GM19193 (cell line): ENCODE results near the gene APOA1.

Experiments
- POLR2A ChIP-seq: IDR thresholded peaks from 4 replicates; pipeline ENCODE4 v1.6.1; 2011; ENCODE audit not compliant: insufficient read depth, insufficient read length; ENCODE audit errors: extremely low read depth

Gene APOA1

DNA sequence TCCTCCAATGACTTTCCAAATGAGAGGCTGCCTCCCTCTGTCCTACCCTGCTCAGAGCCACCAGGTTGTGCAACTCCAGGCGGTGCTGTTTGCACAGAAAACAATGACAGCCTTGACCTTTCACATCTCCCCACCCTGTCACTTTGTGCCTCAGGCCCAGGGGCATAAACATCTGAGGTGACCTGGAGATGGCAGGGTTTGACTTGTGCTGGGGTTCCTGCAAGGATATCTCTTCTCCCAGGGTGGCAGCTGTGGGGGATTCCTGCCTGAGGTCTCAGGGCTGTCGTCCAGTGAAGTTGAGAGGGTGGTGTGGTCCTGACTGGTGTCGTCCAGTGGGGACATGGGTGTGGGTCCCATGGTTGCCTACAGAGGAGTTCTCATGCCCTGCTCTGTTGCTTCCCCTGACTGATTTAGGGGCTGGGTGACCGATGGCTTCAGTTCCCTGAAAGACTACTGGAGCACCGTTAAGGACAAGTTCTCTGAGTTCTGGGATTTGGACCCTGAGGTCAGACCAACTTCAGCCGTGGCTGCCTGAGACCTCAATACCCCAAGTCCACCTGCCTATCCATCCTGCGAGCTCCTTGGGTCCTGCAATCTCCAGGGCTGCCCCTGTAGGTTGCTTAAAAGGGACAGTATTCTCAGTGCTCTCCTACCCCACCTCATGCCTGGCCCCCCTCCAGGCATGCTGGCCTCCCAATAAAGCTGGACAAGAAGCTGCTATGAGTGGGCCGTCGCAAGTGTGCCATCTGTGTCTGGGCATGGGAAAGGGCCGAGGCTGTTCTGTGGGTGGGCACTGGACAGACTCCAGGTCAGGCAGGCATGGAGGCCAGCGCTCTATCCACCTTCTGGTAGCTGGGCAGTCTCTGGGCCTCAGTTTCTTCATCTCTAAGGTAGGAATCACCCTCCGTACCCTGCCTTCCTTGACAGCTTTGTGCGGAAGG, 4.8 kb downstream of the APOA1 start:
- TF ChIP-seq POLR2A: no peak

DNA sequence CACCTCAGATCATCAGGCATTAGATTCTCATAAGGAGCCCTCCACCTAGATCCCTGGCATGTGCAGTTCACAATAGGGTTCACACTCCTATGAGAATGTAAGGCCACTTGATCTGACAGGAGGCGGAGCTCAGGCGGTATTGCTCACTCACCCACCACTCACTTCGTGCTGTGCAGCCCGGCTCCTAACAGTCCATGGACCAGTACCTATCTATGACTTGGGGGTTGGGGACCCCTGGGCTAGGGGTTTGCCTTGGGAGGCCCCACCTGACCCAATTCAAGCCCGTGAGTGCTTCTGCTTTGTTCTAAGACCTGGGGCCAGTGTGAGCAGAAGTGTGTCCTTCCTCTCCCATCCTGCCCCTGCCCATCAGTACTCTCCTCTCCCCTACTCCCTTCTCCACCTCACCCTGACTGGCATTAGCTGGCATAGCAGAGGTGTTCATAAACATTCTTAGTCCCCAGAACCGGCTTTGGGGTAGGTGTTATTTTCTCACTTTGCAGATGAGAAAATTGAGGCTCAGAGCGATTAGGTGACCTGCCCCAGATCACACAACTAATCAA, 5.6 kb downstream of the APOA1 start:
- no peak for TF ChIP-seq POLR2A

DNA sequence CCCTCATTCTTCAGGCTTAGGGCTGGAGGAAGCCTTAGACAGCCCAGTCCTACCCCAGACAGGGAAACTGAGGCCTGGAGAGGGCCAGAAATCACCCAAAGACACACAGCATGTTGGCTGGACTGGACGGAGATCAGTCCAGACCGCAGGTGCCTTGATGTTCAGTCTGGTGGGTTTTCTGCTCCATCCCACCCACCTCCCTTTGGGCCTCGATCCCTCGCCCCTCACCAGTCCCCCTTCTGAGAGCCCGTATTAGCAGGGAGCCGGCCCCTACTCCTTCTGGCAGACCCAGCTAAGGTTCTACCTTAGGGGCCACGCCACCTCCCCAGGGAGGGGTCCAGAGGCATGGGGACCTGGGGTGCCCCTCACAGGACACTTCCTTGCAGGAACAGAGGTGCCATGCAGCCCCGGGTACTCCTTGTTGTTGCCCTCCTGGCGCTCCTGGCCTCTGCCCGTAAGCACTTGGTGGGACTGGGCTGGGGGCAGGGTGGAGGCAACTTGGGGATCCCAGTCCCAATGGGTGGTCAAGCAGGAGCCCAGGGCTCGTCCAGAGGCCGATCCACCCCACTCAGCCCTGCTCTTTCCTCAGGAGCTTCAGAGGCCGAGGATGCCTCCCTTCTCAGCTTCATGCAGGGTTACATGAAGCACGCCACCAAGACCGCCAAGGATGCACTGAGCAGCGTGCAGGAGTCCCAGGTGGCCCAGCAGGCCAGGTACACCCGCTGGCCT, 7.1 kb downstream of the APOA1 start:
- no peak for TF ChIP-seq POLR2A

DNA sequence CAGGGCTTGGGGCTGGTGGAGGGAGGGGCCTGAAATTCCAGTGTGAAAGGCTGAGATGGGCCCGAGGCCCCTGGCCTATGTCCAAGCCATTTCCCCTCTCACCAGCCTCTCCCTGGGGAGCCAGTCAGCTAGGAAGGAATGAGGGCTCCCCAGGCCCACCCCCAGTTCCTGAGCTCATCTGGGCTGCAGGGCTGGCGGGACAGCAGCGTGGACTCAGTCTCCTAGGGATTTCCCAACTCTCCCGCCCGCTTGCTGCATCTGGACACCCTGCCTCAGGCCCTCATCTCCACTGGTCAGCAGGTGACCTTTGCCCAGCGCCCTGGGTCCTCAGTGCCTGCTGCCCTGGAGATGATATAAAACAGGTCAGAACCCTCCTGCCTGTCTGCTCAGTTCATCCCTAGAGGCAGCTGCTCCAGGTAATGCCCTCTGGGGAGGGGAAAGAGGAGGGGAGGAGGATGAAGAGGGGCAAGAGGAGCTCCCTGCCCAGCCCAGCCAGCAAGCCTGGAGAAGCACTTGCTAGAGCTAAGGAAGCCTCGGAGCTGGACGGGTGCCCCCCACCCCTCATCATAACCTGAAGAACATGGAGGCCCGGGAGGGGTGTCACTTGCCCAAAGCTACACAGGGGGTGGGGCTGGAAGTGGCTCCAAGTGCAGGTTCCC, 7.8 kb downstream of the APOA1 start, which contains the start of gene APOC3:
Gene APOC3 (plus strand): TSS at position 383 of the 659 bp plus-strand sequence. CDS start 676 bp downstream, outside the sequence.
- TF ChIP-seq POLR2A: no peak

DNA sequence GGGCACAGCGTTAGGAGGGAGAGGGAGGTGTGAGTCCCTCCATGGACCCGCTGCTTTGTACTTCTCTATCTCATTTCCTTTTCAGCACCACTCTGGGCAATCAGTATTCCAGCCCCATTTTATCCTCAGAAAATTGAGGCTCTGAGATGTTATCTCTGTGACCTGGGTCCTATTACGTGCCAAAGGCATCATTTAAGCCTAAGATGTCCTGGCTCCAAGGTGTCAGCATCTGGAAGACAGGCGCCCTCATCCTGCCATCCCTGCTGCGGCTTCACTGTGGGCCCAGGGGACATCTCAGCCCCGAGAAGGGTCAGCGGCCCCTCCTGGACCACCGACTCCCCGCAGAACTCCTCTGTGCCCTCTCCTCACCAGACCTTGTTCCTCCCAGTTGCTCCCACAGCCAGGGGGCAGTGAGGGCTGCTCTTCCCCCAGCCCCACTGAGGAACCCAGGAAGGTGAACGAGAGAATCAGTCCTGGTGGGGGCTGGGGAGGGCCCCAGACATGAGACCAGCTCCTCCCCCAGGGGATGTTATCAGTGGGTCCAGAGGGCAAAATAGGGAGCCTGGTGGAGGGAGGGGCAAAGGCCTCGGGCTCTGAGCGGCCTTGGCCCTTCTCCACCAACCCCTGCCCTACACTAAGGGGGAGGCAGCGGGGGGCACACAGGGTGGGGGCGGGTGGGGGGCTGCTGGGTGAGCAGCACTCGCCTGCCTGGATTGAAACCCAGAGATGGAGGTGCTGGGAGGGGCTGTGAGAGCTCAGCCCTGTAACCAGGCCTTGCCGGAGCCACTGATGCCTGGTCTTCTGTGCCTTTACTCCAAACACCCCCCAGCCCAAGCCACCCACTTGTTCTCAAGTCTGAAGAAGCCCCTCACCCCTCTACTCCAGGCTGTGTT, 8.5 kb downstream of the APOA1 start:
- no peak for TF ChIP-seq POLR2A

DNA sequence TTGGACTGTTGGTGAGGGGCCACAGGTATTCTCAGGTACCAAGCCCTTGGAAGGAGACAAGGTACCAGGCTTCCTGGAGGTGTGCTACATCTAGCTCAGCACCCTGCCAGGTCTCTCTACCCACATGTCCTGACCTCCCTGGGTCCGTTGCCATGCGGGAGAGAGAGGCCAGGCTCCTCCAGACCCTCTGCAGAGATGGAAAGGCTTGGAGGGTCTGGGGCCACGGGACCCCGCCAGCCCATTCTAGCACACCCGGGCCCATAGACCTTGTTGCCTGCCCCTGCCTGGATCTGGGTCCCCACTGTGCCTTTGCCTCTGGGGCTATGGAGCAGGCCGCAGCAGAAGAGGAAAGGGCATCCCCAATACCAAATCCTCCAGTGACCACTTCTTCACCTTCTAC, 10.0 kb downstream of the APOA1 start:
- TF ChIP-seq POLR2A: no peak

DNA sequence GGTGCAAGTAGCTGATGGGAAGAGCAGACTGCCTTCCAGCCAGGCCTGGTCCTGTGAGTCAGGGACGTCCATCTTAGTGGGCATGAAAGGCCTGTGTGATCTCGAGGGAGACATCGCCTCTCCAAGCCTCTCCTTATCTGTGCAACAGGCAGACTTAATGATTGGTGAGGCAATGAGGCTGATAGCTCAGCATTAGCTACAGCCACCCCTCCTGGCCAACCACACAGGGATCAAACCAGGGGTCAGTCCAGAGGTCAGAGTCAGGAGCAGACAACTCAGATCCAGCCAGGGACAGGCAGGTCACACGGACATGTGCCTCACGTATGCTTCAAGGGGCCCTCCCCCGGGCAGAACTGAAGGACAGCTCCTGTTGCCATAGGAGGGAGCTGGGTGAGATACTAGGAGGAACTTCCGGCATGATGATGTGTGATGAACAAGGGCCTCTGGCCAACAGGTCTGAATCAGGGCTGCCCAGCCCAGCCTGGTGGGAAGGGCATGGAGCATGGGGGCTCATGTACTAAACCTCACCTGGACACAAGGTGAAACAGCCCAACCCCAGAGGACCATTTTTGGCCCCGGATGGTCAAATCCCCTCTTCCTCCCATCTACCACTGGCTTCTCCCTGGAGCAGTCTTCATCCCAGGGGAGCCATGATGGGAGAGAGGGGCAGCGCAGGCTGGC, 10.5 kb downstream of the APOA1 start:
- TF ChIP-seq POLR2A: no peak

DNA sequence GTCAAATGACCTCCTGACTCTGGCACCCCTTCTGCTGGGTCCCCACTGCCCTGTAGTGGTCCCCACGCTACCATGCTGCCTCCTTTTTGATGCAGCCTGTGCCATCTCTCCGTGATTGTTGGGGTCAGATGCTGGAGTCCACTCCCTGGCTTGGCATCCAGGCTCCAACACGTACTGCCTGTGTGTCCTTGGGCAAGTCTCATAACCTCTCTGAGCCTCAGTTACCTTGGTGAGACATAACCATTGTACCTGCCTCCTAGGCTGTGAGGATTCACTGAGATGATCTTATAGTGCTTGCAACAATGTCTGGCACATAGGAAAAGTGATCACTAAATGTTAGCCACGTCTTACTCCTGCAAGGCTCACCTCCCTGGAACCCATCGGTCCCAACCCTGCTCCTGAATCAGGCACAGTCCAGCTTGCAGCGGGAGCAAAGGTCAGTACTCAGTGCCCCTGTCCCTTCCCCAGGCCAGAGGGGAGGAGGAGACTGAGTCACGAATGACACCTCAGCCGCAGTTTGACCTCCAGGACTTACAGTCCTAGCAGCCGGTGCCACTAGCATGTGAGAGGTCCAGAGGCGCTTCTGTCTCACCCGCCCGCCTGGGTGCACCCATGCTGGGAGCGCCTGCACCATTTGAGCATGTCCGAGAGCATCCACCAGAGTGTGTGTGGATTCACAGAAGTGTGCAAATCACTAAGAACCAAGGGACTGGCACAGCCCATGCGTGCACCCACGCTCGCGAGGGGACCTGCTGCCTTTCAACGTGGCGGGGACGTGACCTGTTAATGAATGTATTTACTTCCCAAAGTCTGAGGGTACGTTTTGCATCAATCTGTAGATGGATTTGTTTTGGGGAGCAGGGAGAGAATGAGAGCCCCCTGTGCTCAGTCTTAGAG, 11.3 kb downstream of the APOA1 start:
- TF ChIP-seq POLR2A: no peak

DNA sequence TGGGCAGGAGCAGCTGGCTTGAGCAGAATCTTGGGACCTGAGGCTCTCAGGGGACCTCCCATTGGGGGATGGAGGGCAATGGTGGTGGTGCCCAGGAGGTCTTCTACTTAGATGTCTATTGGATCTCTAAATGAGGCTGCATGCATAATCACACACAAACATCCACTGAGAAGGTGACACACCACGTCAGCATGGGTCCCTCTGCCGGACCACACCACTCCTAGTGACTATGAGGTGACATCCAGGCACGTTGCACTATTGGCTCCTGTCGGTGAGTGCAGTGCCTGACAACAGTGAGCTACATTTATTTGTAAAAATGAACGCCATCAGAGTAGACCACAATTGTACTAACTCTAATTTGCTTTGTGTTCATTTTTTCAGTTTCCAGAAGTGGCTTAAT, 12.0 kb downstream of the APOA1 start:
- TF ChIP-seq POLR2A: no peak

DNA sequence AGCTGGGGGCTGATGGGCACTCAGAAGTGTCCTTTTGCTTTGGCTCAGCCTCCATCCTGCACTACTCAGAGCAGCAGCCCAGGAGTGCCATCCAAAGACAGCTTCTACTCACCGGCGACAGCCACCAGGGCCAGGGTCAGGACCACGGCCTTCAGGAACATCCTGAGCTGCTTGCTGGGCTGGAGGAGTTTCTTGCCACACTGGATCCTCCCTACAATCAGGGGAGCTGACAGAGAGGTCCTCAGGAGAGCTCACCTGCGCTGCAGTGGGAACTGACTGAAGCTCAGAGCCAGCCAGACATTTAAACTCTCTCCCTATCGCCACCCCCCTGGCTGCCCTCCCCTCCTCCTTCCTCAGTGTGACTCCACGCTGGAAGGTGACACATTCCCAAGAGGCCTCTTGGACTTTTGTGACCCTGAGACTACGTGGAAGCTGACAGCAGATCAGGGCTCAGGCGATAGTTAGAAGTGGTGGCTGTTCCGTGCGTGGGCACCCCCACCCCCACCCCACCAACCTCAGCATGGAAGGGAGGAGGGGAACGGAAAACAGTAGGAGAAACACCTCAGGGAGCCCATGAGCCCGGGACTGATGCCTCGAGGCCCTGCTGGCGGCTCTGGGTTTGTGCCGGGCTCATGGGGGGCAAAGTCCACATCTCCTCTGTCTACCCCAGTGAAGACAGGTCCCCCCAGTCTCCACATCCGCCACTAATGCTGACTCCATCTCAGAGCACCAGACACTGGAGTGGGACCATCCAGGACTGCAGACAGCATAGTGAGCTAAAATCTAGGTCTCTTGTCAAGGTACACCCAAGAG, 14.2 kb downstream of the APOA1 start, which contains the start of gene APOA4:
Gene APOA4 (minus strand): TSS at position 274 of the 813 bp plus-strand sequence. CDS start 113 bp downstream, at position 161.
- TF ChIP-seq POLR2A: no peak

DNA sequence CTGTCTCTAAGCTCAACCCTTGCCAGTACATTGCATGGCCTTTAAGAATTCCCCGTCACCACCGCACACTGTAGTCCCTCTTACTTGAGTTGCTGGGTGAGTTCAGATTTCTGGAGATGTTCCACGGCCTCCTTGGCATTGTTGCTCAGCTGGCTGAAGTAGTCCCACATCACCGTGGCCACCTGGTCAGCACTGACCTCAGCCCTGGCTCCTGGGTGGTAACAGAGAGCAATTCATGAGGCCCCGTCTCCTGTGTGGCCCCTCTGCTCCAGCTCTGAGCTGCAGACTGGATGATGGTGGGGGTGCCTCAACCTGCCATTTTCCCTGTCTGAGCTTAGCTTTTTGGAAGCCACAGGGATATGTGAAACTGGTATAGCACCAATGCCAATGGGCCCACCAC, 14.8 kb downstream of the APOA1 start:
- no peak for TF ChIP-seq POLR2A
